GM23338 (cell line): Measurements from ENCODE around the gene DAND5. TPM values are rescaled to one million over a fixed set of nuclear protein-coding genes. Genes with fewer than 3 reads are reported as not detected.
A peak's percentile ranks its signal among the peaks of the same experiment; 100 is the strongest.

Source experiments
- ATAC-seq: fragments of 200-7000 bp; cut with Tn5 transposase; 3 replicates; pipeline ENCODE4 v1.9.1; 2020
- DNase-seq: peaks from one replicate; pipeline ENCODE4 v3.0.0-alpha.2; 2015; ENCODE audit warnings: low spot score
- H2AFZ ChIP-seq: fragments of 200-600 bp; sonication (generic); 2 replicates; pipeline ENCODE4 v1.8.0; 2016; ENCODE audit warnings: antibody characterized with exemption, mild to moderate bottlenecking, moderate library complexity
- H3F3A ChIP-seq: fragments of 200-600 bp; sonication (generic); replicated peaks from 2 replicates; pipeline ENCODE4 v1.8.0; 2017; ENCODE audit warnings: antibody characterized with exemption, mixed run types, low read depth
- H3K27ac ChIP-seq: fragments of 200-600 bp; sonication (generic); 2 replicates; pipeline ENCODE4 v1.6.1; 2016; ENCODE audit warnings: low read depth
- H3K27me3 ChIP-seq: fragments of 200-600 bp; sonication (generic); 2 replicates; pipeline ENCODE4 v1.8.0; 2016; ENCODE audit warnings: mild to moderate bottlenecking, mixed run types, moderate library complexity; ENCODE audit not compliant: insufficient read depth
- H3K36me3 ChIP-seq: fragments of 200-600 bp; sonication (generic); 2 replicates; pipeline ENCODE4 v1.8.0; 2016; ENCODE audit warnings: mild to moderate bottlenecking; ENCODE audit not compliant: insufficient read depth
- H3K4me1 ChIP-seq: fragments of 200-600 bp; sonication (generic); 2 replicates; pipeline ENCODE4 v1.8.0; 2016; ENCODE audit warnings: mild to moderate bottlenecking, moderate library complexity; ENCODE audit not compliant: insufficient read depth
- H3K4me2 ChIP-seq: fragments of 200-600 bp; sonication (generic); 2 replicates; pipeline ENCODE4 v1.7.1; 2017; ENCODE audit warnings: mixed run types
- H3K4me3 ChIP-seq: fragments of 200-600 bp; sonication (generic); 2 replicates; pipeline ENCODE4 v1.6.1; 2016; ENCODE audit warnings: mixed run types
- H3K79me2 ChIP-seq: fragments of 200-600 bp; sonication (generic); replicated peaks from 2 replicates; pipeline ENCODE4 v1.8.0; 2017; ENCODE audit warnings: mild to moderate bottlenecking; ENCODE audit not compliant: insufficient read depth
- H3K9me2 ChIP-seq: fragments of 200-600 bp; sonication (generic); 2 replicates; pipeline ENCODE4 v1.8.0; 2017; ENCODE audit not compliant: insufficient read depth
- H4K20me1 ChIP-seq: fragments of 200-600 bp; sonication (generic); replicated peaks from 2 replicates; pipeline ENCODE4 v1.8.0; 2017; ENCODE audit warnings: mild to moderate bottlenecking; ENCODE audit not compliant: insufficient read depth
- H3K27ac Mint-ChIP-seq: 2 replicates; pipeline ENCODE4 v1.8.0; 2020; ENCODE audit warnings: inconsistent platforms, mild to moderate bottlenecking, moderate library complexity, mixed read lengths
- H3K27me3 Mint-ChIP-seq: 3 replicates; pipeline ENCODE4 v1.8.0; 2022; ENCODE audit warnings: low read depth, mild to moderate bottlenecking, moderate library complexity, mixed read lengths, inconsistent platforms; ENCODE audit not compliant: insufficient read depth, poor library complexity
- H3K36me3 Mint-ChIP-seq: 3 replicates; pipeline ENCODE4 v1.8.0; 2021; ENCODE audit warnings: low read depth, mild to moderate bottlenecking, inconsistent platforms, moderate library complexity, mixed read lengths
- H3K4me1 Mint-ChIP-seq: 3 replicates; pipeline ENCODE4 v1.8.0; 2020; ENCODE audit warnings: mild to moderate bottlenecking, inconsistent platforms, mixed read lengths
- H3K4me3 Mint-ChIP-seq: 3 replicates; pipeline ENCODE4 v1.8.0; 2021; ENCODE audit warnings: moderate library complexity, mild to moderate bottlenecking, inconsistent platforms, mixed read lengths
- H3K9me3 Mint-ChIP-seq: 3 replicates; pipeline ENCODE4 v1.8.0; 2020; ENCODE audit warnings: moderate library complexity, mild to moderate bottlenecking, inconsistent platforms, mixed read lengths
- CREB1 ChIP-seq: fragments of 250-450 bp; sonication (Bioruptor Pico); IDR thresholded peaks from 2 replicates; pipeline ENCODE4 v1.5.0; 2020; ENCODE audit warnings: low read depth, mild to moderate bottlenecking, moderate library complexity
- EZH2 ChIP-seq: fragments of 200-600 bp; sonication (generic); IDR thresholded peaks from one replicate; pipeline ENCODE4 v1.8.0; 2017; ENCODE audit warnings: antibody characterized with exemption, mild to moderate bottlenecking, low read depth; ENCODE audit not compliant: unreplicated experiment
- JUNB ChIP-seq: IDR thresholded peaks from one replicate; pipeline ENCODE4 v1.6.1; 2016; ENCODE audit warnings: antibody characterized with exemption; ENCODE audit not compliant: unreplicated experiment
- POLR2AphosphoS5 ChIP-seq: IDR thresholded peaks from 2 replicates; pipeline ENCODE4 v1.6.1; 2016; ENCODE audit warnings: antibody characterized with exemption, low read depth
- STAT1 ChIP-seq: IDR thresholded peaks from one replicate; pipeline ENCODE4 v1.6.1; 2016; ENCODE audit warnings: antibody characterized with exemption; ENCODE audit not compliant: unreplicated experiment
- ZNF331 ChIP-seq: fragments of 250-450 bp; sonication (Bioruptor Pico); IDR thresholded peaks from 2 replicates; pipeline ENCODE4 v1.5.0; 2020; ENCODE audit warnings: low read depth, mild to moderate bottlenecking, moderate library complexity
- polyA plus RNA-seq: library from polyadenylated mRNA; unstranded; fragments of >200 nt; fragmentation: Nextera tagmentation; extraction: Ambion mirVana; gene quantifications from 2 replicates; pipeline ENCODE4 v1.2.1, GENCODE V29; 2016
- total RNA-seq: library from RNA; depleted of rRNA; stranded (reverse); fragments of >200 nt; shearing (Covaris generic); gene quantifications from 2 replicates; pipeline ENCODE4 v1.2.3, GENCODE V29; 2014
- TF ChIP-seq, protein P1 (sequence below): fragments of 250-450 bp; sonication (Bioruptor Pico); IDR thresholded peaks from 2 replicates; pipeline ENCODE4 v1.5.0; 2020; ENCODE audit warnings: mild to moderate bottlenecking, moderate library complexity
- TF ChIP-seq, protein P2 (sequence below), 2 experiments: fragments of 200-600 bp in 1 of 2; sonication (generic) in 1 of 2; conservative IDR thresholded peaks; 2 replicates each; pipeline versions ENCODE4 v1.5.1 to v1.6.1; 2016 to 2017; ENCODE audit warnings: antibody characterized with exemption in 2 of 2, low read depth in 2 of 2, mild to moderate bottlenecking in 2 of 2, moderate library complexity in 1 of 2
- TF ChIP-seq, protein P3 (sequence below): IDR thresholded peaks from one replicate; pipeline ENCODE4 v1.6.1; 2018; ENCODE audit warnings: antibody characterized with exemption; ENCODE audit not compliant: unreplicated experiment

DAND5 gene
- total and polyA plus RNA-seq, 2 experiments from 2014 or later: 0.18 to 0.28 TPM

DNA sequence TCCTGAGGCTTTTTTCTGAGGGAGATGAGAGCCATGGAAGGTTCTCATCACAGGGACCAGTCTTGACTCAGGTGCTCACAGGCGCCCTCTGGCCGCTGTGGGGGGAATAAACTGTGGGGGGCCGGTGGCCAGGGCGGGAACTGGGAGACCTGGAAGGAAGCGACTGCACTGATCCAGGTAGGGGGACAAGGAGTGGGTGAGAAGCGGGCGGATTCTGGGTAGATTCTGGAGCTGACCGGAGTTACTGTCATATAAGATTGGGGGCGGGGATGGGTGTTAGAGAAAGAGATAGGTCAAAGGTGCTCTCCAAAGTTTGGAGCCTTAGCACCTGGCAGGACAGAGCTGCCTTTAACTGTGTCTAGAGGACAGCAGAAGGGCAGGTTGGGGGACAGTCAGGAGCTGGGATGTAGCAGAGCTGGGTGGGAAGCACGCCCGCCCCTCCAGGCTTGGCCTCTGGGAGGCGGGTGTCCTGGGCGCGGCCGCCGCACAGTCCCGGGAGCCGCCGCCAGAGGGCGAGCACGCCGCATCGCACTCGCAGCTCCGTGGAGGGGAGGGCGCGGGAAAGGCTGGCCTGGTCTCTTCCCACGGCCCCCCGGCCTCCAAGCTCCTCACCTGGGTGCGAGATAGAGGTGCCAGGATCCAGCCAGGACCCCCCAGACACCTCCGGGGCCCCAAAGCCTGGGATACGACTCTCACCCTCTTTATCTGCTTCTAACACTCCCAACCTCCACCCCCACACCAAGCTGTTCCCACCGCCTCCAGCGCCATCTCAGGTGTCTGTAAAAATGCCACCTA lies 4.2 kb upstream of the DAND5 start:
- Histone ChIP-seq H3K27ac (peak overlapping the region; percentile 87), H4K20me1 (no peaks in the 10 kb centered on the region)
- peak; percentile 88 for DNase-seq

More for the DNA sequence above, 4.2 kb upstream of the DAND5 start:
- Mint-ChIP-seq H3K4me3 (peak overlapping the region; percentile 68), H3K27me3 (peaks cover 4% of the 10 kb centered on the region), H3K36me3 (no peaks in the 10 kb centered on the region), H3K9me3 (no peaks in the 10 kb centered on the region), H3K27ac (peak overlapping the region; percentile 85), H3K4me1 (peaks cover 3% of the 10 kb centered on the region; the same call in 2 of the 3 replicates)
- Histone ChIP-seq H3F3A (no peaks in the 10 kb centered on the region), H2AFZ (peak overlapping the region; percentile 90), H3K4me1 (no peaks in the 10 kb centered on the region; the same call in 1 of the 2 replicates), H3K4me3 (peak overlapping the region; percentile 60), H3K27me3 (no peaks in the 10 kb centered on the region), H3K4me2 (peak overlapping the region; percentile 88), H3K79me2 (no peaks in the 10 kb centered on the region), H3K9me2 (no peaks in the 10 kb centered on the region), H3K36me3 (no peaks in the 10 kb centered on the region)
- peak; percentile 95 for ATAC-seq
- 0 out of 2 replicates have a peak, but pooled peaks have one; percentile 5 for TF ChIP-seq CREB1 (CRISPR knock-in tag)
- TF ChIP-seq, protein P1, sequence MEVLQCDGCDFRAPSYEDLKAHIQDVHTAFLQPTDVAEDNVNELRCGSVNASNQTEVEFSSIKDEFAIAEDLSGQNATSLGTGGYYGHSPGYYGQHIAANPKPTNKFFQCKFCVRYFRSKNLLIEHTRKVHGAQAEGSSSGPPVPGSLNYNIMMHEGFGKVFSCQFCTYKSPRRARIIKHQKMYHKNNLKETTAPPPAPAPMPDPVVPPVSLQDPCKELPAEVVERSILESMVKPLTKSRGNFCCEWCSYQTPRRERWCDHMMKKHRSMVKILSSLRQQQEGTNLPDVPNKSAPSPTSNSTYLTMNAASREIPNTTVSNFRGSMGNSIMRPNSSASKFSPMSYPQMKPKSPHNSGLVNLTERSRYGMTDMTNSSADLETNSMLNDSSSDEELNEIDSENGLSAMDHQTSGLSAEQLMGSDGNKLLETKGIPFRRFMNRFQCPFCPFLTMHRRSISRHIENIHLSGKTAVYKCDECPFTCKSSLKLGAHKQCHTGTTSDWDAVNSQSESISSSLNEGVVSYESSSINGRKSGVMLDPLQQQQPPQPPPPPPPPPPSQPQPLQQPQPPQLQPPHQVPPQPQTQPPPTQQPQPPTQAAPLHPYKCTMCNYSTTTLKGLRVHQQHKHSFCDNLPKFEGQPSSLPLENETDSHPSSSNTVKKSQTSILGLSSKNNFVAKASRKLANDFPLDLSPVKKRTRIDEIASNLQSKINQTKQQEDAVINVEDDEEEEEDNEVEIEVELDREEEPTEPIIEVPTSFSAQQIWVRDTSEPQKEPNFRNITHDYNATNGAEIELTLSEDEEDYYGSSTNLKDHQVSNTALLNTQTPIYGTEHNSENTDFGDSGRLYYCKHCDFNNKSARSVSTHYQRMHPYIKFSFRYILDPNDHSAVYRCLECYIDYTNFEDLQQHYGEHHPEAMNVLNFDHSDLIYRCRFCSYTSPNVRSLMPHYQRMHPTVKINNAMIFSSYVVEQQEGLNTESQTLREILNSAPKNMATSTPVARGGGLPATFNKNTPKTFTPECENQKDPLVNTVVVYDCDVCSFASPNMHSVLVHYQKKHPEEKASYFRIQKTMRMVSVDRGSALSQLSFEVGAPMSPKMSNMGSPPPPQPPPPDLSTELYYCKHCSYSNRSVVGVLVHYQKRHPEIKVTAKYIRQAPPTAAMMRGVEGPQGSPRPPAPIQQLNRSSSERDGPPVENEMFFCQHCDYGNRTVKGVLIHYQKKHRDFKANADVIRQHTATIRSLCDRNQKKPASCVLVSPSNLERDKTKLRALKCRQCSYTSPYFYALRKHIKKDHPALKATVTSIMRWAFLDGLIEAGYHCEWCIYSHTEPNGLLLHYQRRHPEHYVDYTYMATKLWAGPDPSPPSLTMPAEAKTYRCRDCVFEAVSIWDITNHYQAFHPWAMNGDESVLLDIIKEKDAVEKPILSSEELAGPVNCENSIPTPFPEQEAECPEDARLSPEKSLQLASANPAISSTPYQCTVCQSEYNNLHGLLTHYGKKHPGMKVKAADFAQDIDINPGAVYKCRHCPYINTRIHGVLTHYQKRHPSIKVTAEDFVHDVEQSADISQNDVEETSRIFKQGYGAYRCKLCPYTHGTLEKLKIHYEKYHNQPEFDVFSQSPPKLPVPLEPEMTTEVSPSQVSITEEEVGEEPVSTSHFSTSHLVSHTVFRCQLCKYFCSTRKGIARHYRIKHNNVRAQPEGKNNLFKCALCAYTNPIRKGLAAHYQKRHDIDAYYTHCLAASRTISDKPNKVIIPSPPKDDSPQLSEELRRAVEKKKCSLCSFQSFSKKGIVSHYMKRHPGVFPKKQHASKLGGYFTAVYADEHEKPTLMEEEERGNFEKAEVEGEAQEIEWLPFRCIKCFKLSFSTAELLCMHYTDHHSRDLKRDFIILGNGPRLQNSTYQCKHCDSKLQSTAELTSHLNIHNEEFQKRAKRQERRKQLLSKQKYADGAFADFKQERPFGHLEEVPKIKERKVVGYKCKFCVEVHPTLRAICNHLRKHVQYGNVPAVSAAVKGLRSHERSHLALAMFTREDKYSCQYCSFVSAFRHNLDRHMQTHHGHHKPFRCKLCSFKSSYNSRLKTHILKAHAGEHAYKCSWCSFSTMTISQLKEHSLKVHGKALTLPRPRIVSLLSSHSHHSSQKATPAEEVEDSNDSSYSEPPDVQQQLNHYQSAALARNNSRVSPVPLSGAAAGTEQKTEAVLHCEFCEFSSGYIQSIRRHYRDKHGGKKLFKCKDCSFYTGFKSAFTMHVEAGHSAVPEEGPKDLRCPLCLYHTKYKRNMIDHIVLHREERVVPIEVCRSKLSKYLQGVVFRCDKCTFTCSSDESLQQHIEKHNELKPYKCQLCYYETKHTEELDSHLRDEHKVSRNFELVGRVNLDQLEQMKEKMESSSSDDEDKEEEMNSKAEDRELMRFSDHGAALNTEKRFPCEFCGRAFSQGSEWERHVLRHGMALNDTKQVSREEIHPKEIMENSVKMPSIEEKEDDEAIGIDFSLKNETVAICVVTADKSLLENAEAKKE (CRISPR knock-in tag): peak; percentile 41; the same call in 1 of the 2 replicates
- TF ChIP-seq STAT1: no peak
- no peak; the same call in 1 of the 2 replicates for TF ChIP-seq POLR2AphosphoS5
- TF ChIP-seq ZNF331 (CRISPR knock-in tag): no peak
- no peak for TF ChIP-seq EZH2
- TF ChIP-seq, protein P2, sequence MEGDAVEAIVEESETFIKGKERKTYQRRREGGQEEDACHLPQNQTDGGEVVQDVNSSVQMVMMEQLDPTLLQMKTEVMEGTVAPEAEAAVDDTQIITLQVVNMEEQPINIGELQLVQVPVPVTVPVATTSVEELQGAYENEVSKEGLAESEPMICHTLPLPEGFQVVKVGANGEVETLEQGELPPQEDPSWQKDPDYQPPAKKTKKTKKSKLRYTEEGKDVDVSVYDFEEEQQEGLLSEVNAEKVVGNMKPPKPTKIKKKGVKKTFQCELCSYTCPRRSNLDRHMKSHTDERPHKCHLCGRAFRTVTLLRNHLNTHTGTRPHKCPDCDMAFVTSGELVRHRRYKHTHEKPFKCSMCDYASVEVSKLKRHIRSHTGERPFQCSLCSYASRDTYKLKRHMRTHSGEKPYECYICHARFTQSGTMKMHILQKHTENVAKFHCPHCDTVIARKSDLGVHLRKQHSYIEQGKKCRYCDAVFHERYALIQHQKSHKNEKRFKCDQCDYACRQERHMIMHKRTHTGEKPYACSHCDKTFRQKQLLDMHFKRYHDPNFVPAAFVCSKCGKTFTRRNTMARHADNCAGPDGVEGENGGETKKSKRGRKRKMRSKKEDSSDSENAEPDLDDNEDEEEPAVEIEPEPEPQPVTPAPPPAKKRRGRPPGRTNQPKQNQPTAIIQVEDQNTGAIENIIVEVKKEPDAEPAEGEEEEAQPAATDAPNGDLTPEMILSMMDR (conservative IDR thresholded peaks at IDR 0.05; ENCODE audit: low read depth in 2 of 2): peak; percentile 68 to 91
- no peak for TF ChIP-seq JUNB
- TF ChIP-seq, protein P3, sequence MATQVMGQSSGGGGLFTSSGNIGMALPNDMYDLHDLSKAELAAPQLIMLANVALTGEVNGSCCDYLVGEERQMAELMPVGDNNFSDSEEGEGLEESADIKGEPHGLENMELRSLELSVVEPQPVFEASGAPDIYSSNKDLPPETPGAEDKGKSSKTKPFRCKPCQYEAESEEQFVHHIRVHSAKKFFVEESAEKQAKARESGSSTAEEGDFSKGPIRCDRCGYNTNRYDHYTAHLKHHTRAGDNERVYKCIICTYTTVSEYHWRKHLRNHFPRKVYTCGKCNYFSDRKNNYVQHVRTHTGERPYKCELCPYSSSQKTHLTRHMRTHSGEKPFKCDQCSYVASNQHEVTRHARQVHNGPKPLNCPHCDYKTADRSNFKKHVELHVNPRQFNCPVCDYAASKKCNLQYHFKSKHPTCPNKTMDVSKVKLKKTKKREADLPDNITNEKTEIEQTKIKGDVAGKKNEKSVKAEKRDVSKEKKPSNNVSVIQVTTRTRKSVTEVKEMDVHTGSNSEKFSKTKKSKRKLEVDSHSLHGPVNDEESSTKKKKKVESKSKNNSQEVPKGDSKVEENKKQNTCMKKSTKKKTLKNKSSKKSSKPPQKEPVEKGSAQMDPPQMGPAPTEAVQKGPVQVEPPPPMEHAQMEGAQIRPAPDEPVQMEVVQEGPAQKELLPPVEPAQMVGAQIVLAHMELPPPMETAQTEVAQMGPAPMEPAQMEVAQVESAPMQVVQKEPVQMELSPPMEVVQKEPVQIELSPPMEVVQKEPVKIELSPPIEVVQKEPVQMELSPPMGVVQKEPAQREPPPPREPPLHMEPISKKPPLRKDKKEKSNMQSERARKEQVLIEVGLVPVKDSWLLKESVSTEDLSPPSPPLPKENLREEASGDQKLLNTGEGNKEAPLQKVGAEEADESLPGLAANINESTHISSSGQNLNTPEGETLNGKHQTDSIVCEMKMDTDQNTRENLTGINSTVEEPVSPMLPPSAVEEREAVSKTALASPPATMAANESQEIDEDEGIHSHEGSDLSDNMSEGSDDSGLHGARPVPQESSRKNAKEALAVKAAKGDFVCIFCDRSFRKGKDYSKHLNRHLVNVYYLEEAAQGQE: no peak
